Measurements from ENCODE around the gene HSPA1A. TPM values are rescaled to one million over a fixed set of nuclear protein-coding genes. Genes with fewer than 3 reads are reported as not detected.

The HSPA1A gene
- total and polyA plus RNA-seq, 12 donors = 113 to 679 (median 235) TPM

- peak within 1 kb of the TSS in 8 of 10 donors; percentile 13 to 47 (median 36) for H3K4me3 ChIP-seq
- peak within 1 kb of the TSS; percentile 29 to 83 (median 74) for H3K27ac ChIP-seq
- no peaks in the 10 kb centered on the region for H3K9me3 ChIP-seq
- H3K27me3 ChIP-seq = no peaks in the 10 kb centered on the region
- peak; percentile 78 to 93 (median 89) for ATAC-seq
- 13 to 17% methylated on average over 15 of the region's 15 CpGs for WGBS, 2 donors
- H3K36me3 ChIP-seq = peaks cover 0 to 45% (median 19%) of the 10 kb centered on the region in 9 donors
- DNase-seq = peak; percentile 64 to 77
- intact Hi-C loops (cut with DNase I) = loop anchor here in 4 of 10 donors (5.0 to 10.0 kb wide), 3 partner anchors 55 to 60 kb away; no protein-coding TSS in a partner anchor
- H3K4me1 ChIP-seq = peaks cover 7 to 23% (median 13%) of the 10 kb centered on the region in 9 donors
- TF ChIP-seq CTCF (IDR thresholded peaks at IDR 0.05) = no peak
These were observed 38.2 kb upstream of the HSPA1A start, which contains the start of gene VWA7 for GRCh38 chr6:31776989-31777666. Gene VWA7 (minus strand): TSS chr6:31777328. CDS start chr6:31776779, 549 bp downstream.

GRCh38 chr6:31777667-31778050 is 37.7 kb upstream of the HSPA1A start:
- H3K27ac ChIP-seq = peak overlapping the region in 9 of 10 donors; percentile 41 to 83 (median 77)
- DNase-seq (no peak), ATAC-seq (no peak)
- H3K4me1 ChIP-seq = peaks cover 7 to 23% (median 13%) of the 10 kb centered on the region in 9 donors
- no peaks in the 10 kb centered on the region for H3K9me3 ChIP-seq
- peak overlapping the region in 3 of 10 donors; percentile 38 to 47 (median 43) for H3K4me3 ChIP-seq
- no peaks in the 10 kb centered on the region for H3K27me3 ChIP-seq
- H3K36me3 ChIP-seq = peaks cover 0 to 50% (median 24%) of the 10 kb centered on the region in 9 donors
- TF ChIP-seq CTCF (IDR thresholded peaks at IDR 0.05) = no peak
- intact Hi-C loops (cut with DNase I) = loop anchor here in 4 of 10 donors (5.0 to 10.0 kb wide), 3 partner anchors 55 to 60 kb away; no protein-coding TSS in a partner anchor
- WGBS, 2 donors = 89 to 91% methylated on average over 5 of the region's 5 CpGs

- no peak for ATAC-seq
- H3K27ac ChIP-seq = peak overlapping the region in 4 of 10 donors; percentile 68 to 83 (median 81)
- intact Hi-C loops (cut with DNase I) = loop anchor here in 4 of 10 donors (5.0 to 10.0 kb wide), 3 partner anchors 54 to 59 kb away; no protein-coding TSS in a partner anchor
- peaks cover 0 to 55% (median 28%) of the 10 kb centered on the region in 9 donors for H3K36me3 ChIP-seq
- no peak for TF ChIP-seq CTCF (IDR thresholded peaks at IDR 0.05)
- 96 to 97% methylated on average over 5 of the region's 5 CpGs for WGBS, 2 donors
- H3K4me3 ChIP-seq = no peak overlapping the region
- H3K4me1 ChIP-seq = peaks cover 7 to 21% (median 13%) of the 10 kb centered on the region in 9 donors
- no peaks in the 10 kb centered on the region for H3K9me3 ChIP-seq
- no peak for DNase-seq
- no peaks in the 10 kb centered on the region for H3K27me3 ChIP-seq
These were observed 37.1 kb upstream of the HSPA1A start for GRCh38 chr6:31778193-31778592.

- Histone ChIP-seq H3K27ac (no peak overlapping the region), H3K27me3 (no peaks in the 10 kb centered on the region), H3K36me3 (peaks cover 0 to 66% (median 35%) of the 10 kb centered on the region in 9 donors), H3K4me3 (no peak overlapping the region), H3K9me3 (no peaks in the 10 kb centered on the region), H3K4me1 (peaks cover 7 to 21% (median 13%) of the 10 kb centered on the region in 9 donors)
- 94 to 95% methylated on average over 43 of the region's 43 CpGs for WGBS, 2 donors
- no peak for ATAC-seq
- no peak for TF ChIP-seq CTCF (IDR thresholded peaks at IDR 0.05)
- no peak for DNase-seq
- intact Hi-C loops (cut with DNase I) = loop anchor here in 4 of 10 donors (5.0 to 10.0 kb wide), 3 partner anchors 53 to 58 kb away; no protein-coding TSS in a partner anchor
These were observed 36.1 kb upstream of the HSPA1A start for GRCh38 chr6:31778999-31779885.

All from heart right ventricle (tissue), 16 donors.